NCI-H226 (cell line): ENCODE measurements around the gene GM2A.

Experiments used
- DNase-seq: peaks from one replicate; pipeline ENCODE4 v3.0.0-alpha.2; 2015

GM2A gene

DNA sequence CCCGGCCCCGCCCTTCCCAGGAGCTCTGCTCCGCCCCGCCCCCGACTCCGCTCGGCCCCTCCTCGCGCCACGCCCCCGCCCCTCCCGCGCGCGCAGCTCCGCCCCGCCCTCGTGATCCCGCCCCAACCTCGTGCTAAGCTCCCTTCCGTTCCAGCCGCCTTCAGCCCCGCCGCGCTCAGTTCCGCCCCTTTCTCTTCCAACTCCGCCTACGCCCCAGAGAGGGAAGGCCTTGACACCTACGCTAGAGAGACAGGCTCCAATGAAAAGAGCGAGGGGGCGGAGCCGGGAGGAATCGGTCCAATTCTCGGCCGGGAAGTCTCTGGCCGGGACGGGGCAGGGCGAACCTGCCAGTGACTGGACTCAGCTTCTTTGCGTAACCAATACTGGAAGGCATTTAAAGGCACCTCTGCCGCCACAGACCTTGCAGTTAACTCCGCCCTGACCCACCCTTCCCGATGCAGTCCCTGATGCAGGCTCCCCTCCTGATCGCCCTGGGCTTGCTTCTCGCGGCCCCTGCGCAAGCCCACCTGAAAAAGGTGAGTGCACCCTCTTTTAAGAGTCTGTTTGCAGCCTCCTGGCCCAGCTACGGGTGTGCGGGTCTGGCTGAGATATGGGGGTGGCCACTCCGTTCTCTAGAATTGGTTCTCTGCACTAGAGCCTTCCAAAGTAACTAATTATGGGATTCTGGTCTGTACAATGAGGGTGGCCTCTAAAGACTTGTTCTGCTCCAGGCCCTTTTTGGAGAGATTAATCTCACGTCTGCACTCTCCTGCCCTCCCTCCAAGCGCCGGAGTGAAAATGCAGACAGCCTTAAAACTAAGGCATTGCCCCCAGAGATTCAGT is at the start of gene GM2A:
Gene GM2A (plus strand): TSS at position 424 of the 843 bp plus-strand sequence. CDS start 32 bp downstream, at position 456.
- DNase-seq = peak; percentile 99

DNA sequence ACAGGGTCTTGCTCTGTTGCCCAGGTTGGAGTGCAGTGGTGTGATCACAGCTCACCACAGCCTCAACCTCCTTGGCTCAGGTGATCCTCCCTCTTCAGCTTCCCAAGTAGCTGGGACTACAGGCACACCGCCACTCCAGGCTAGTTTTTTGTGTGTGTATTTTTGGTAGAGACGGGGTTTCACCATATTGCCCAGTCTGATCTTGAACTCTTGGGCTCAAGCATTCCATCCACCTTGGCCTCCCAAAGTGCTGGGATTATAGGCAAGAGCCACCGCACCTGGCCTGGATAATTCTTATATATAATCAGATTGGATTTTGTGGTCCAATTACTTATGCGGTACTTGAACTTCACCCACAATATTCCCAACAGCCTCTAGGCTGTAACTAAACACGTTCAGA is 48.9 kb upstream of the GM2A start:
- DNase-seq = no peak

DNA sequence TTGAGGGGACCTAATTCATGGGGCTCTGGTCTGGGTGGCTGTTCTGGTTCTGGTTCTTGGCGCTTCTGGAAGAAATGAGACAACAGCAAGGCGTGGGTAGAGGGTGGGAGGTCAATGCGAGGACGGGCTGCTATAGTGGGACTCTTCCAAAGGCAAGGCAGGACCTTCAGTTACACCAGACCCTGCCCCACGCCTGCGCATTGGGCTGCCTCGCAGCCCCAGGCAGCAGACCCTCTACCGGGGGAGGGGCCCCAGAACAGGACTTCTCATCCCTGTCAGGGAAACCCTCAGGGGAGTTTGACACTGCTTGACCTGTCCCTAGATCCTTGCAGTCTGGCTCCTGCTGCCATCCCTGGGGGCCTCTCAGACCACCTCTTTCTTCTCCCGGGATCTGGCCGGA is 47.6 kb upstream of the GM2A start:
- no peak for DNase-seq

DNA sequence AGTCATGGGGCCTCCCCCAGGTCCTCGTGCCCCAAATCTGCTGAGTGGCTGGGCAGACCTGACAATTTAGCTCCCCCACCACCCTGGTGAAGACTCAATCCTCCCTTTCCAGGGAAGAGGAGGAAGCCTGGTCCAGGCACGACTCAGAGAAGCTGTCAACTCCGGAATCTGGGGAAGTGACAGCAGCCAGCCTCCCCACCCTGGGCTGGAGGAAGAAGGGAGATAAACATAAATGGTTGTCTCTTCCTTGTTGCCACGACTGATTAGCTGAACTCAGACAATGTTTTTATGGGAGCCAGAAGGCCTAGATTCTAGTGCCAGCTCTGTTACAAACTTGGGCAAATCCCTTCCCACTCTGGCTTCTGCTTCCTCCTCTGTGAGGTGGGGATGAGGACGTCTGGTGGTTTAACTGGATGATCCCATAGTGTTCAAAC is 44.5 kb upstream of the GM2A start:
- DNase-seq = peak; percentile 13

DNA sequence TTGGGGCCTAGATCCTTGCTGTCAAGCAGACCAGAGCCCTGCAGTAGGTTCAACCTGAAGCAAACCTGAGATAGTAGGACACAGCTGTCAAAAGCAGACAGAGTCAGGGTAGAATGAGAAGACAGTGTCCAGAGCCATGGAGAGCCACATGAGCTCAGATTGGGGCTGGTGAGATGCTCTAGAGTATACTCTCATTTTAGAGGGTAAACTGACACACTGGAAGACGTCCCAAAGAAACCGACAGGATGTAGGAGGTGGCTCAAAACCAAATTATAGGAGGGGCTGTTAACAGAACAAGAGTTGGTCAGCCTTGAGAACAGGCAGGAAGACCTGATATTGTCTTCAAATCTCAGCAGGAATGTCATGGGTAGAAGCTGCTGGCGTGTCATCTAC is 40.6 kb upstream of the GM2A start:
- no peak for DNase-seq

DNA sequence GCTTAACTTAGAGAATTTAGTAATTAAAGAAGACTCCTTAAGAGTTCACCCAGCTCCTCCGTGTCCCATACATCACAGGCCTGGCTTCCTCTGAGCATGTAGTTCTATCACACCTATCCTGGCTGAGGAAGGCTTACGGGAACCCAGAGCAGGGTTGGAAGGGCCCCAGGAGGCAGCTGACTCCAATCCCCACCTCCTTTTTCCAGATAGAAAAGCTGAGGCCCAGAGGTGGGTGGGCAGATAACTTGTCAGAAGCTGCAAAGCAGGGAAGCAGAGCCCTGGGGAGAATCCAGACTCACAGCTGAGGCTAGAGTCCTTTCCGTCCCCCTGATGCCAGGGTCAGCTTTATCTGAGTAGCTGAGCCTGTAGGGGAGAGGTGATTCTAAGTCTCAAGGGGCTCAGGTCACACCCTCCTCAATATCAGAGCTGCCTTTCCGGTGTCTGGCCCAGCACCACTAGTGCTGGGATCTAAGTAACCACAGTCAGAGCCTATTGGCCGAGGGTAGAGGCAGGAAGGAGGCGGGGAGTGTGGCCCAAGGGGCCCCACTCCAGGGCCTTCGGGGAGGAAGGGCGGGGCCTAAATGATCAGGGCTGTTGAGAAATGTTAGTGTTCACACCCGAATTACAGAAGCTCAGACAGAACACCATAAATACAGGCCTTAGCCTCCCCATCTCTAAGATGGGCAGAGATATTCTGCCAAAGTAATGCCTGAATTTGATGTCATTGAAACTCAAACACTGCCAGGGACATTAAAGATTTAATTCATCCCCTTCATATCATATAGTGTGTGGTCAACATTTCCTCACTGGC is 39.0 kb upstream of the GM2A start:
- DNase-seq = peak; percentile 27

DNA sequence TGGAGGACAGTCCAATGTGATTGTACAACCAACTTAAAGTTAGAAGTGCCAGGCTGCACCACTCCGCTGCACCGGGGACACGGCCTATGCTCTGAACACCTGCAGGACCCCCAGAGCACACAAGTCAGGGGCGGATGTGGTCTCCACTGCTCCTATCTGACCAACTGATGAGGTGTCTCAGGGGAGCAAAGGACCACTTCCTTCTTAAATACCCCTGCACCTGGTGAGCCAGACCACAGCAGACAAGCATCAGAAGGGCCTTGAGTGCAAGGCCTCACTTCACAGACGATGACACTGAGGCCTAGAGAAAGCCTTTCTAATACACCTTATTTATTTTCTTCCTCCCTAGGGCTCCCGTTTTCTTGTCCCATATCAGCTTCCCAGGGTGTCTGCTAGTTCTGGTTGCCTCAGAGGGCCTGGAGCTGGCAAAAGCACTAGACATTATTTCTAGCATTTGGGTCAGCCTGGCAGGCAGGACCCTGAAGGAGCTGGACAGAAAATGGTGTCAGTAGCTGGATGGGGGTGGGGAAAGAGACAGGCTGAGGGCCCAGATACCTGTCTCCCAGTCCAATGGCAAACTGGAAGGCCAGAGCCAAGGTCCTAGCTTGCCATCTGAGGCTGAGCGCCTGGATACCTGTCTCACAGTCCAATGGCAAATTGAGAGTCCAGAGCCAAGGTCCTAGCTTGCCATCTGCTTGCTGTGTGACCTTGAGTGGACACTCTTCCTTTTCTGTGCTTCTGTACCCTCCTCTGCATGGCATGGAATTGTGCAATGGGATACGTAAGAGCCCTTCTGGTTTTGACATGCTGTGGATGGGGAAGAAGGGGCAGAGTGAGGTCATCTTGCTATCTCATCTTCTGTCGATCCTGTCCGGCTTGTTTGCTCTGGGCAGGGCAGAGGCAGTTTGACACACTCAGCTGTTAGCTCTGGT is 38.1 kb upstream of the GM2A start:
- DNase-seq = no peak

DNA sequence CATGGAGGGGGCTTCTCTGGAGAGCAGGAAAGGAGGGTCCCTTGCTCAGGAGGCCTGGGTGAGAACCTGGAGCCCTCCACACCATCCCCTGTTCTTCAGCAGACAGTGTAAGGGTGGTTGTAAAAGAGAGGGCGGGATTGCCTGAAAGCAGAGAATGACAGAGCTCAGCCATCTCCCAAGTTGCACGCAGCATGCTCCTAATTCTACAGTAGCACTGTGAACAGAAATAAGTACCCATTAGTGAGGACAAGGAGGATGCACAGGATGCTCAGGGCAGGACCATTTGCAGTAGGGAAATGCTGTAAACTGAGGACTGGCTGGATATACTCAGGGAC is 37.5 kb upstream of the GM2A start:
- DNase-seq = no peak

DNA sequence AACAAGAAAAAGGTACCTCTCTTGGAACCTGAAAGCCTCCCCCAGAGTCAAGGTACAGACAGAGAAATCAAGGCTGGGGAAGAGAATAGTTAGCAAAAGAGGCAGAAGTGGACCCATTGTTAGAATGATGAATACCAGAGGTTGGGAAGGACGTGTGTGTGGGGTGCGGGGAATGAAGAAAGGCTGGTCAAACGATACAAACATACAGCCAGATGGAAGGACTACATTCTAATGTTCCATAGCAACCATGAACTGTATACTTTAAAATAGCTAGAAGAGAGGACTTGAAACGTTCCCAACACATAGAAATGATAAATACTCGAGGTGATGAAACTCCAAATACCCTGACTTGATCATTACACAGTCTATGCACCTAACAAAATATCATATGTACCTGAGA is 36.2 kb upstream of the GM2A start:
- DNase-seq = no peak

DNA sequence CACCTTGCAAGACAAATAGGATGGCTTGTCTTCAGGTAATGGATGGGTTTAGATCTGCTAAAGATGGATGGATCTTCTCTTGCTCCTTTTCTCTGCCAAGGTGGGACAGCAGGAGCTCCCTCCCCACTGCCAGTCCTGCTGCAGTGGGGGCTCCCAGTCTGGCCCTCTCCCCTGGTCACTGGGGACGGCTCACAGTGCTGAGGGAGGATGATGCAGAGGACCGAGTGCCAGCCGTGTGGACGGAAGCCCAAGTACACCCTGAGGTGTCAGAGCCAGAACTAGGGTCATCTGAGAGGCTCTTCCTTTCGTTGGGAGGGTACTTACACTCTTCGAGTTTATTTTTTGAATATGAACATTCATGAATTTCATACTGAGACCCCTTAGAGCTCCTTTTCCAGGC is 34.8 kb upstream of the GM2A start:
- DNase-seq = no peak

DNA sequence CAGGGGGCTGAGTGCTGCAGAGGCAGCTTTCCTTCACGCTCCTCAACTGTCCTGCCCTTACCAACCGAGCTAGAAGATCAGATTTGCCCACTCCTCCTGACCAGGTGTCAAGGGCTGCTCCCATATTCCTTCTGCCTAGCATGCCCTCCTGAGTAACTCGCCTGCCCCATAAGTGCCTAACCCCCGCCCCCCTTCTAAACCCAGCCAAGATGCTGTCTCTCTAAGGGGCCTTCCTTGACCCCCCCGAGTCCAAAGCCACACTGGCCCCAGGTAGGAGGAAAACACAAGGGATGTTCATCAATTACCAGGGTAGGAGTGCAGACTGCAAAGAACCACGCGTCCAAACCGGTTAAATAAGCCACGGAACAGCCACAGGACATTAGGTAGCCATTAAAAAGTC is 33.8 kb upstream of the GM2A start:
- DNase-seq = no peak

DNA sequence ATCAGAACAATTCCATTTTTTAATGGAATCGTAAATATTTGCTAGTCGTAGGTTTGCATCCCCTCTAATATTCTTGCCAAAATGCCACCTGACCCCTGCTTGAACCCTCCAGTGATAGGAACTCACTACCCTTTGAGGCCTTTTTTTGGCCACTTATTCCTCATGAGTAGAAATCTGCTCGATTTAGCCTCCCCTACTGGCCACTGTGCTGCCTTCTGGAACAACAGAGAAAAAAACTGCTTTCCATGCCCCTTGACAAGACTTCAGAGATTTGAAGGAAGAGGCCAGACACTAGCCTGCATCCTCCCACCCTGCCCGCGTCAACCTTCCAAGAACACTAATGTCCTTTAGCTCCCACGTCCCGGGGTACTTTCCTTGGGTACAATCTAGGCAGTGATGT is 33.2 kb upstream of the GM2A start:
- no peak for DNase-seq

DNA sequence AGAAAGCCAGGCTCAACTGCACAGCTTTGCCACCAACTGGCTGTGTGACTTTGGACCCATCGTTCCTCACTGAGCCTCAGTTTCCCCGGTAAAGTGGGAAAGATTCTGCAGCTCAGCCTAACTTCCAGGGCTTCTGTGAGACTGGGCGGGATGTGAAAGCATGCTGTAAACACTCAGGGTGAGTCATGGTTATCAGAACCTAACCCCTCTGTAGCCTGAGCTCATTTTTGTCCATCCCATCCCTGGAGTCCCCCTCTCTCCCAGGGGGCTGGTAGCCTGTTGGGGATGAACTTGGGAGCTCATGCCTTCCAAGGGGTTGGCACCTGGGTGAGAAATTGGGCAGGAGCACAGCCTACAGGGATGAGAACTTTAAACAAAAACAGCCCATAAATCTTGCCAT is 31.4 kb upstream of the GM2A start:
- no peak for DNase-seq

DNA sequence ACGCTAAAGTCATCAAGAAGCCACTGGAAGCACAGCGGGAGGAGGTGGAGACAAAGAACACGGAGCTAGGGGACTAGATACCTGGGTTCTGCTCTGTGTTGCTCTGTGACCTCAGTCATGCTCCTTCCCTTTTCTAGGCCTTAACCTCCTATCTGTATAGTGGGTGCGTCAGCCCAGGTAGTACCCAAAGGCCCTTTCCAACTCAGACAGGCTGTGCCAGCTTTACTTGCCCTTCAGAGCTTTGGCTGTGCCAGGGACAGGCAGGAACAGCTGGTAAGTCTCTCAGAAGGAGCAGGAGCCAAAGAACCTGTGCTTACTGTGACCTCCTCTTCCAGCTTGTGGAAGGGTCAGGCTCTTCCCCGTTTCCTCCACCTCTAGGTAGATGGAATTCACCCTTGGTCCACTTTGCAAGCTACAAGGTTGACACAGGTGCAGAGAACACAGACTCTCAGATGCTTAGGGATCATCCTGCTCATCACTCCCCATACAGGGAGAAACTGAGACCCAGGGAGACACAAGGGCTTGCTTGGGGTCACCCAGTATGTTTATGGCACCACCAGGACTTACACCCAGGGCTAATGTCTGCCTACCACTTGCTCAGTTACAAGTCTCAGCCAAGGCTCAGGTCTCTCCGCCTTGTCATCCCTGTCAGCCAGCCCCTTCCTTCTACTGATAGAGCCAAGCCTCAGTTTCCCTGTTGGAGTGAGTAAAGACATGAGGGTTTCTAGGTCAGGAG is 30.8 kb upstream of the GM2A start:
- no peak for DNase-seq

DNA sequence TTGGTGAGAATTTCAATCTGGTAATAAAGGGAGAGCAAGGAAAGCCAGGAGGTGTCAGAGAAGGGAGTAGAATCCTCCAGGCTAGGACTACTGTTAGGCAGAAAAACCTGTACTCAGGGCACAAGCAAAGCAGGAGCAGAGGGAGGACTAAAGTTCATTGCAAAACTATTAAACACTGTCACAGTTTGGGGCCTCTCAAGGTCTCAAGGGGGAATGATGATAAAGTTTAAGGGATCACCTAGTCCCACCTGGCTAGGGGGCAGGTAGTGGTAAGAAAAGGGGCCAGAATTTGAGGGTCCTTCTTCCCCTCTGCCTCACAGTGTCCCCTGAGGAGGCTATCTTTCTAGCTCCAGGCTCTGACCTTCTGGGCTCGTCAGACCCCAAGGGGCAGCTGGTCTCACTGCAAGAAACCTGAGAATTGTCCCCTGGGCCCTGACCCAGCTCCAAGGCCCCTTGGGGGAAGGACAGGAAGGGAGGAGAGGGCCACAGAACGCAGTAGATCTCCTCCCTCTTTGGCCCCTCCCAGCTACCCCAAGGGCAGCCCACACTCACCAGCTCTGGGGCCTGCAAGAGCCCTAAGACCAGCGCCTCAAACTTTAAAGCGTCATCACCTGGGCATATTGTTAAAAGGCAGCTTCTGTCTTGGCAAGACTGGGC is 30.1 kb upstream of the GM2A start:
- no peak for DNase-seq

DNA sequence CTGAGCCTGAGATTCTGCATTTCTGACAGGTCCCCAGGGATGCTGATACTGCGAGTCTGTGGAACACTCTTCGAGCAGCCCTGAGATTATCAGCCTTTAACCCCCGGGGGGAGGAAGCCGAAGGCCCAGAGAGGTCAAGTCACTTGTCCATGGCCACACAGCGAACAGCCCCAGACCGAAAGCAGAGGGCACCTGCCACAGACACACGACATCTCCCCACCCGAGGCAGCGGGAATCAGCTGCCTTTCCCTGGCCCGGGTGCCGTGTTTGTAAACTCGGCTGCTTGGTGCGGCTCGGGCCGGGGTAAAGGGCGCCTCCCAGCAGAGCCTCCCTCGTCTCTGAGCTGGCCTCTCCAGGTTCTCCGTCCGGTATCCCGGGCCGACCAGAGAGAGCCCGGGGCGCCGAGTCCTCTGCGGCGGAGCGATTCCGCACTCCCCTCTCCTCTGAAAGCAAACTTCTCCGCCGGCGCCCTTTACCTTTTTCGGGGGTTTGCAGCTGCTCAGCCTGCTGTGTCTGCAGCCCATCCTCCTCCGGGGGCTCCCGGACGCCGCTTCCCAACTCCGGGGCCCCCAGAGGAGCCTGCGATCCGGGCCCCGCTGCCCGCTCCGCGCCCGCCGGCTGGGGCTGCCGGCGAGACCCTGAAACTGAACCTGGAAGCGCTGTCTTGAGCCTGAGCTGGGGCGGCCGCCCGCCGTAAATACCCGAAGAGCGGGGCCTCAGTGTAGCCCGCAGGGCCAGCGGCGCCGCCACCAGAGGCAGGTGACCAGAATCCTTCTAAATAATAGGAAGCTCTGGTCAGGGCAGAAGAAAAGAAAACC is 29.3 kb upstream of the GM2A start, which contains the start of gene CCDC69:
Gene CCDC69 (minus strand): TSS at position 646 of the 818 bp plus-strand sequence. CDS start 122 bp downstream, at position 524.
- no peak for DNase-seq

DNA sequence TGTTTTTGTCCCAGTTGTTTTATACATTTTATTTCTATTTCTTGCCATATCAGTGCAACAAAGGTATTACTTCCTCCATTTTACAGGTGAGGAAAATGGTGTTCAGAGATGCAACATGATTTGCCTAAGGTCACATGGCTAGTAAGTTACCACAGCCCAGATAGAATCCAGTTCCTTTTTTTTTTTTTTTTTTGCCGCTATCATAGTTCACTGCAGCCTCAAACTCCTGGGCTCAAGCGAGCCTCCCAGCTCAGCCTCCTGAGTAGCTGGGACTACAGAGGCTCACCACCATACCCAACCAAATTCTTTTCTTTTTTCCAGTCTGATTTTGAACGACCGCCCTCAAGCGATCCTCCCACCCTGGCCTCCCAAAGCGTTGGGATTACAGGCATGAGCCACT is 28.6 kb upstream of the GM2A start:
- DNase-seq = no peak

DNA sequence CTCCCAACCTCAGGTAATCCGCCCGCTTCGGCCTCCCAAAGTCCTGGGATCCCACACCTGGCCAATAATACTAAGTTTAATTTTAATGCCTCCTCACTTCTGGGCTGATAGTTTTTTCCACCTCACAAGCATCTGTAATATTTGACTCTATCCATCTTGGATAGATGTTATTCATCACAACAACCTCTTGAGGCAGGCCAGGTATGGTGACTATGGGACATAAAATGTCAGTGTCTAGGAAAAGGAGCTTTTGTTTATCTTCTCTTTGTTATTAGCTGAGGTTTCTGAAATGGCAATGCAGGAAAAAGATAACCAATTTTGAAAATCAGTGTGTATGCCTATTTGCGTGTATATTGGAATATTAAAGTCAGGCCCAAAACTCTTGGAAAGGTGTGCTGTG is 27.9 kb upstream of the GM2A start:
- DNase-seq = no peak

DNA sequence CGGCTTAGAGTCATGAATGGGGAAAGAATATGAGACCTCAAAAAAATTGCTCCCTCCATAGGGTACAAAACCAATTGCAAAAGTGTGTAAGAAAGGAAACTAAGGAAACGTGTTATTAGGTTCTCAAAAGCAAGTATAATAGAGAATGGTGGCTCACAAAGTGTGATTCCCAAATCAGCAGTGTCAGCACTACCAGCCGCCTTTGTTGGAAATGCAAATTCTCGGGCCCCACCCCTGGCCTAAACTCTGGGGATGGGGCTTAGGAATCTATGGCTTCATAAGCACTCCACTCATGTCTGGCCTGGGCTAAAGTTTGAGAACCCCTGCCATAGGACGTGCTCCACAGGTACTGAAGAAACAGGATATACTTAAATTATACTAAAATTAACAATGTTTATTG is 27.5 kb upstream of the GM2A start:
- DNase-seq = no peak

DNA sequence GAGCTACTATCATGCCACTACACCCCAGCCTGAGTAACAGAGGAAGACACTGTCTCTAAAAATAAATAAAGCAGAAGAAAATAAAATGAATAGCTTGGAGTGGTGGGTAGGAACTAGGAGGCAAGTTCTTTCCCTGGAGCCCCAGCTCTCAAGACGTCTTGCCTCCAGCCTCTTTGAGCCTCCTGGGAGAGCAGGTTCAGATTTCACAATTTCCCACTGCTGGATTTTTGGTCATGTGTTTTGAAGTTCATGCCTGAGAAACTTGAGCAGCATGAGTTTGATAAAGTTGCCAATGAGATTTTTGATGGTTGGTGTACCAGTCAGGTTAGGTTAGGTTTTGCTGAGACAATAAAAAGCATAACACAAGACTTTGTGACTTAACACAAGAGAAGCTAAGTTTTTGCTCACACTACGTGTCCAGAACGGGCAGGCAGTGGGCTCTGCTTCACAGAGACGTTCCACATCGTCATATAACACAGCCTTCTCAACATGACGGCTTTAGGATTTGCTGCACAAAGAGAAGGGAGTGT is 25.0 kb upstream of the GM2A start:
- DNase-seq = no peak

DNA sequence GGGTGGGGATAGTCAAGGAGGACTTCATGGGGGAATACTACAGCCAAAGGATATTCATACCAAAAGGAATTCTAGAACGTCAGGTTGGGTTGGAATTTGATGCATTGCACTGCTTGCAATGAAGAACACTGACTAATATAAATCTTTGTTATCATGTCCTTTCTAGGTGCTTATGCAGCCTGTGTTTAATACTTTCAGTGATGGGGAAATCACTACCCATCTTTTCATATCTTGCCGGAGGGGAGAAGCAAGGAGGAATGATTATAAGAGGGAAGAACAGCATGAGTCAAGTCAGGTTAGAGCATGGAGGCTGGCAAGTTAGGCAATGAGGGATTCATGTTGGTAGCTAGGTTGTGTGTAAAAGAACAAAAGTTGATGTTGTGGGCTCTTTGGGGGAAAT is 24.0 kb upstream of the GM2A start:
- DNase-seq = no peak
